Measurements from ENCODE around the gene KL. TPM values are rescaled to one million over a fixed set of nuclear protein-coding genes. Genes with fewer than 3 reads are reported as not detected.

The KL gene
- total and polyA plus RNA-seq, 2 experiments from 2014 or later: not detected

DNA sequence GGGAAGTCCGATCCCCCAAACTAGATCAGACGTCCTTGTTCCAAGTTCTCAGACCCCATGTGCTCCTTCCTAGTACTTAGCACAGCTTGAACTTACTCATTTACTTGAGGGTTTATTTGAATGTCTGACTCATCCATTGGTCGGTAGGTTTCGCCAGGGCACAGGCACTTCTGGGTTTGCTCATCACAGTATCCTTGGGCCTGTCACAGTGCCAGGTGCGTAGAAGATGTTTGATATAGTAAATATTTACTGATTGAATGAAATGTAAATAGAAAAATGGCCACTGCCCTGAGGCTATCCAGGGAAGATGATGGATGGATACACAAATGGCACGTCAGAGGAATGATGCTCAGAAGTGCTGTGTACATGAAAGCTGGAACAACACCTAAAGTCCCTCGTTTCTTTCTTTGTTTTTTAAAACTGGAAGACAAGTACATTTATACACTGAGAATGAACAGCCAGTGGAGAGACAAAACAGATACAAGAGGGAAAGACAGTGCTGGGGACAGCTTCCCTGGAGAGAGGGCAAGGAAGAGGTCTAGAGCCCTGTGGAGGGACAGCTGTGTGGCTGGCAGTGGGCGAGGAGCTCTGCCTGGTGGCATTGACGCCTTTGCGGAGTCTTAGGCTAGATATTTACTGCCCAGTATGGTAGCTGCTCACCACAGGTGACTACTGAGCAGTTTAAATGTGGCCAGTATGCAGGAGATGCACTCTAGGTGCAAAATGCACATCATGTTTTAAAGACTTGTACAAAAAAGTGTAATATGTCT is 31.2 kb upstream of the KL start:
- DNase-seq (ENCODE audit: low read depth in 1 of 2, low spot score in 1 of 2): no peak
- H3K36me3 ChIP-seq: no peaks in the 10 kb centered on the region
- H3K27ac ChIP-seq: no peak overlapping the region
- no peaks in the 10 kb centered on the region for H3K9me3 ChIP-seq (ENCODE audit: low read depth)
- no peaks in the 10 kb centered on the region for H3K4me1 ChIP-seq (ENCODE audit: low read depth)
- no peak overlapping the region for H3K4me3 ChIP-seq
- TF ChIP-seq, protein P1, sequence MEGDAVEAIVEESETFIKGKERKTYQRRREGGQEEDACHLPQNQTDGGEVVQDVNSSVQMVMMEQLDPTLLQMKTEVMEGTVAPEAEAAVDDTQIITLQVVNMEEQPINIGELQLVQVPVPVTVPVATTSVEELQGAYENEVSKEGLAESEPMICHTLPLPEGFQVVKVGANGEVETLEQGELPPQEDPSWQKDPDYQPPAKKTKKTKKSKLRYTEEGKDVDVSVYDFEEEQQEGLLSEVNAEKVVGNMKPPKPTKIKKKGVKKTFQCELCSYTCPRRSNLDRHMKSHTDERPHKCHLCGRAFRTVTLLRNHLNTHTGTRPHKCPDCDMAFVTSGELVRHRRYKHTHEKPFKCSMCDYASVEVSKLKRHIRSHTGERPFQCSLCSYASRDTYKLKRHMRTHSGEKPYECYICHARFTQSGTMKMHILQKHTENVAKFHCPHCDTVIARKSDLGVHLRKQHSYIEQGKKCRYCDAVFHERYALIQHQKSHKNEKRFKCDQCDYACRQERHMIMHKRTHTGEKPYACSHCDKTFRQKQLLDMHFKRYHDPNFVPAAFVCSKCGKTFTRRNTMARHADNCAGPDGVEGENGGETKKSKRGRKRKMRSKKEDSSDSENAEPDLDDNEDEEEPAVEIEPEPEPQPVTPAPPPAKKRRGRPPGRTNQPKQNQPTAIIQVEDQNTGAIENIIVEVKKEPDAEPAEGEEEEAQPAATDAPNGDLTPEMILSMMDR (IDR thresholded peaks at IDR 0.05; ENCODE audit: low read depth, low read length): no peak
- H3K27me3 ChIP-seq: no peaks in the 10 kb centered on the region

DNA sequence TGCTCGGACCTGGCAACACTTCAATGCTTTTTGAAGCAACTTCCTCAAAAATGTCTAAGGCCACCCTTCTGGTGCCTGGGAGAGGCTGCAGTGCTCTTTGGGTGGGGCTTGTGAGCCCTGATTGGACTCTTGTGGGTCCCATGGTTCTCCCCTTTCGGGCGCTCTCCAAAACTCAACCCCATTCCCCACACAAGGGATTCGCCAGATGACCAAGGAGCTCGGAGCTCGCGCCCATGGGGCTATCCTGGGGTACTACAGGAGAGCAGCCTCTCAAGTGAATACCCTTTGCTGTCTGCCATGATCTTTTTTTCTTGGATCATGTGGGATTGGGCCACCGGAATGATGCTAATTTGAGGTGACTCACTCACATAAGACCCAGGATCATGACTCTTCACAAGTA is 29.7 kb upstream of the KL start:
- DNase-seq (ENCODE audit: low read depth in 1 of 2, low spot score in 1 of 2): no peak
- no peaks in the 10 kb centered on the region for H3K9me3 ChIP-seq (ENCODE audit: low read depth)
- H3K36me3 ChIP-seq: no peaks in the 10 kb centered on the region
- no peaks in the 10 kb centered on the region for H3K27me3 ChIP-seq
- no peak overlapping the region for H3K27ac ChIP-seq
- TF ChIP-seq, protein P1 (IDR thresholded peaks at IDR 0.05; ENCODE audit: low read depth, low read length): no peak
- no peaks in the 10 kb centered on the region for H3K4me1 ChIP-seq (ENCODE audit: low read depth)
- H3K4me3 ChIP-seq: no peak overlapping the region

DNA sequence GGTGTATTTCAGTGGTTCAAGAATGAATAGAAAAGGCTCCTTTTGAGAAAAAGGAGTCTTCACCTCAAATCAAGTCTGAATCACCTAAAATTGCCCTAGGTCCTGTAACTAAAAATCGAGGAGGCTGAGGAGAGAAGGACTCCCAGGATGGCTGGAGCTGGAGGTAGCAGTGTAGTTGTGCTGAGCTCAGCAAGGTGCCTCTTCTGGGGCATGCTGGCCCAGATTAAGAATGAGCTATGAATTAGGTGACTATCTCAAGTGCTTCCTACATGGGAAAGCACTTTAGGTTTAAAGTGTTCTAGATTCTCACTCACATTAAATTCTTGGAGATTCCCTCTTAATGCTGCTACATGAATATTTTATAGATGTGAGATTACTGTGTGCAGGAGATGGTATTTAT is 28.8 kb upstream of the KL start:
- no peaks in the 10 kb centered on the region for H3K36me3 ChIP-seq
- H3K27ac ChIP-seq: no peak overlapping the region
- no peaks in the 10 kb centered on the region for H3K27me3 ChIP-seq

DNA sequence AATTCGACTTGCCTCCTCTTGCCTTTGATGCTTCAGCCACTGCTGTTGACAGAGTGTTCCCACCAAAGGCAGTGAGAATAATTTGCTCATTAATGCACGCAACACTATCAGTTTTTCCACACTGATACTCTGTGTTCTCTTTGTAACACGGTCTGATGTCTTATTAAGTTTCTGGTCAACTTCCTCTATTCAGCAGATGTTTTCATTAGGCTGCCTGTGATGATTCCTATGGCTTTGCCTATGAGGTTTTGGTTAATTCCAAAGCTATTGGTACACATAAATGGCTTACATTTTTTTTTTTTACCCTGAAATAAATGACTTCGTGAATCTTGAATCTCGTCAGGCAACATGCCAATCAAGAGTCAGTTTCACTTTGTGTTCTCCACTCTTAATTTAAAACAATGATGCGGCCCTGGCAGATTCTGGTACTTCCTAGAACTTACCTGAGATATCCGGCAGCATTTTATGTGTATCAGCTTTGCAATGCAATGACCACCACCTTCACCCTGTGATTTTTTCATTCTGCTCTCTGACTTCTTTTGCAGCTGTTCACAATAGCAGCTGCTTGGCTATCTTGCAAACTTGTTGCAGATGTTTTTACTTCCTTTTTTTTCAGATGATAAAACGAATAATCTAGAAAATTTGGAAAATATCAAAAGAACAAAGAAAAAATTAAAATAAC is 27.5 kb upstream of the KL start:
- Histone ChIP-seq H3K36me3 (no peaks in the 10 kb centered on the region), H3K27ac (no peak overlapping the region)
- TF ChIP-seq, protein P1 (IDR thresholded peaks at IDR 0.05; ENCODE audit: low read depth, low read length): no peak

More for the DNA sequence above, 28.8 kb upstream of the KL start:
- Histone ChIP-seq H3K4me1 (ENCODE audit: low read depth) (no peaks in the 10 kb centered on the region), H3K4me3 (no peak overlapping the region), H3K9me3 (ENCODE audit: low read depth) (no peaks in the 10 kb centered on the region)
- TF ChIP-seq, protein P1 (IDR thresholded peaks at IDR 0.05; ENCODE audit: low read depth, low read length): no peak
- no peak for DNase-seq (ENCODE audit: low read depth in 1 of 2, low spot score in 1 of 2)

DNA sequence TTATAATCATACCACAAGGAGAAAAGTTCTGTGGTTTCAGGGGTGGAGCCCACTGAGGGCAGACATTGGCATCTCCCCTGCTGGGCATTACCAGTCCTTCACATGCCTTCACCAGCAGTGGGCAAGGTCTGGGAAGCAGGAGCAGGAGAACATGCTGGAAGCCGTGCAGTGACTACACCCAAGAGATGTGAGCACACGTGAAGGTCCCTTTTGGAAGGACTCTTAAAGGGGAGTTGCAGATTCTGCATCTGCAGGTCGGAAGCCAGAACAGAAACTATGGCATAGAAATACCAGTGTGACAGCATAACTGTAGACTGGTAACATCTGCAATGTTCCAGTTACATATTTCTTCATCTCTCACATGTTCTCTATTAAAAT is 26.9 kb upstream of the KL start:
- Histone ChIP-seq H3K9me3 (ENCODE audit: low read depth) (no peaks in the 10 kb centered on the region), H3K4me3 (no peak overlapping the region), H3K36me3 (no peaks in the 10 kb centered on the region), H3K27ac (no peak overlapping the region), H3K4me1 (ENCODE audit: low read depth) (no peaks in the 10 kb centered on the region), H3K27me3 (no peaks in the 10 kb centered on the region)
- TF ChIP-seq, protein P1 (IDR thresholded peaks at IDR 0.05; ENCODE audit: low read depth, low read length): no peak
- DNase-seq (ENCODE audit: low read depth in 1 of 2, low spot score in 1 of 2): no peak

More for the DNA sequence above, 27.5 kb upstream of the KL start:
- H3K27me3 ChIP-seq: no peaks in the 10 kb centered on the region
- H3K4me1 ChIP-seq (ENCODE audit: low read depth): no peaks in the 10 kb centered on the region
- no peaks in the 10 kb centered on the region for H3K9me3 ChIP-seq (ENCODE audit: low read depth)
- H3K4me3 ChIP-seq: no peak overlapping the region
- DNase-seq (ENCODE audit: low read depth in 1 of 2, low spot score in 1 of 2): peak in 1 of 2 donors; percentile 8

Data from cardiac muscle cell (in vitro differentiated cells and primary cell).